Measurements from ENCODE around the gene ARIH1. TPM values are rescaled to one million over a fixed set of nuclear protein-coding genes. Genes with fewer than 3 reads are reported as not detected.
"Not testable (repeated sequence)": the region's sequence is repeated elsewhere in the genome, so short reads cannot be mapped to it uniquely, and the experiment has no call there.

The ARIH1 gene
- total RNA-seq, 1 donor from 2014 or later = 171 TPM

GRCh38 chr15:72628249-72629067 lies 154.3 kb downstream of the ARIH1 start:
- DNase-seq (ENCODE audit: low spot score, unreplicated experiment); H3K27ac Mint-ChIP-seq; H3K27me3 Mint-ChIP-seq; H3K9me3 Mint-ChIP-seq (ENCODE audit: low read depth); H3K4me1 Mint-ChIP-seq (ENCODE audit: low read depth); H3K36me3 Mint-ChIP-seq (ENCODE audit: insufficient read depth); H3K4me3 Mint-ChIP-seq (ENCODE audit: low read depth): not testable (repeated sequence)
- TF ChIP-seq CTCF (IDR thresholded peaks at IDR 0.05; ENCODE audit: unreplicated experiment) = peak; percentile 12

GRCh38 chr15:72629068-72629570 lies 155.0 kb downstream of the ARIH1 start:
- not testable (repeated sequence) for DNase-seq (ENCODE audit: low spot score, unreplicated experiment); H3K27ac Mint-ChIP-seq; H3K4me1 Mint-ChIP-seq (ENCODE audit: low read depth); H3K9me3 Mint-ChIP-seq (ENCODE audit: low read depth); H3K4me3 Mint-ChIP-seq (ENCODE audit: low read depth); H3K36me3 Mint-ChIP-seq (ENCODE audit: insufficient read depth); H3K27me3 Mint-ChIP-seq

- H3K27me3 Mint-ChIP-seq; H3K36me3 Mint-ChIP-seq (ENCODE audit: insufficient read depth); H3K4me1 Mint-ChIP-seq (ENCODE audit: low read depth); H3K9me3 Mint-ChIP-seq (ENCODE audit: low read depth); H3K4me3 Mint-ChIP-seq (ENCODE audit: low read depth); H3K27ac Mint-ChIP-seq: not testable (repeated sequence)
- peak; percentile 66 for DNase-seq (ENCODE audit: low spot score, unreplicated experiment)
Observed at GRCh38 chr15:72636519-72637282, 162.6 kb downstream of the ARIH1 start.

- H3K27me3 Mint-ChIP-seq; H3K4me1 Mint-ChIP-seq (ENCODE audit: low read depth); H3K36me3 Mint-ChIP-seq (ENCODE audit: insufficient read depth); DNase-seq (ENCODE audit: low spot score, unreplicated experiment); H3K27ac Mint-ChIP-seq; H3K9me3 Mint-ChIP-seq (ENCODE audit: low read depth); H3K4me3 Mint-ChIP-seq (ENCODE audit: low read depth): not testable (repeated sequence)
Observed at GRCh38 chr15:72639759-72640483, 165.8 kb downstream of the ARIH1 start.

GRCh38 chr15:72642271-72642670 lies 168.1 kb downstream of the ARIH1 start:
- H3K4me1 Mint-ChIP-seq (ENCODE audit: low read depth) = not testable (repeated sequence)

GRCh38 chr15:72648631-72649253 lies 174.6 kb downstream of the ARIH1 start:
- DNase-seq (ENCODE audit: low spot score, unreplicated experiment); H3K4me1 Mint-ChIP-seq (ENCODE audit: low read depth); H3K27ac Mint-ChIP-seq; H3K9me3 Mint-ChIP-seq (ENCODE audit: low read depth); H3K27me3 Mint-ChIP-seq; H3K4me3 Mint-ChIP-seq (ENCODE audit: low read depth); H3K36me3 Mint-ChIP-seq (ENCODE audit: insufficient read depth): not testable (repeated sequence)

More at GRCh38 chr15:72642271-72642670, 168.1 kb downstream of the ARIH1 start:
- not testable (repeated sequence) for H3K9me3 Mint-ChIP-seq (ENCODE audit: low read depth); H3K27ac Mint-ChIP-seq; H3K27me3 Mint-ChIP-seq; DNase-seq (ENCODE audit: low spot score, unreplicated experiment); H3K36me3 Mint-ChIP-seq (ENCODE audit: insufficient read depth); H3K4me3 Mint-ChIP-seq (ENCODE audit: low read depth)

Other genes with a start within 250 kb of the ARIH1 start
- gene PKM, start 243.1 kb upstream of the ARIH1 start, total RNA-seq = 511 and 525 TPM in 2 replicates
- gene PARP6, start 201.8 kb upstream of the ARIH1 start, total RNA-seq = 131 and 134 TPM in 2 replicates
- 1.2 and 1.4 TPM in 2 replicates for gene CELF6, start 154.2 kb upstream of the ARIH1 start, total RNA-seq
- gene HEXA, start 98.3 kb upstream of the ARIH1 start, total RNA-seq = 67.4 and 77.8 TPM in 2 replicates
- gene TMEM202, start 76.0 kb upstream of the ARIH1 start, total RNA-seq = not detected in 2 replicates
- not detected in 2 replicates for gene GOLGA6B, start 180.4 kb downstream of the ARIH1 start, total RNA-seq
- gene HIGD2B, start 211.9 kb downstream of the ARIH1 start, total RNA-seq = not detected in 2 replicates
- 33.8 and 35.4 TPM in 2 replicates for gene BBS4, start 211.9 kb downstream of the ARIH1 start, total RNA-seq

Measured in progenitor cell of endocrine pancreas (in vitro differentiated cells).